K562 (cell line): ENCODE results near the gene MATCAP1. TPM values are rescaled to one million over a fixed set of nuclear protein-coding genes. Genes with fewer than 3 reads are reported as not detected.

Experiments
- ATF1 ChIP-seq, 2 experiments: fragments of 450-650 bp in 1 of 2; IDR thresholded peaks; 2 replicates each; pipeline ENCODE4 v1.6.1; 2016; ENCODE audit warnings: missing compliant biosample characterization in 1 of 2, missing genetic modification characterization in 1 of 2
- CREM ChIP-seq: IDR thresholded peaks from 2 replicates; pipeline ENCODE4 v1.6.1; 2014; ENCODE audit warnings: antibody characterized with exemption, low read depth
- DEAF1 ChIP-seq: fragments of 450-650 bp; formaldehyde crosslinking; IDR thresholded peaks from 2 replicates; pipeline ENCODE4 v1.4.0; 2020; ENCODE audit warnings: mild to moderate bottlenecking, moderate library complexity
- EWSR1 ChIP-seq: fragments of 450-650 bp; IDR thresholded peaks from 2 replicates; pipeline ENCODE4 v1.6.1; 2018; ENCODE audit warnings: borderline replicate concordance, mild to moderate bottlenecking, low read depth, moderate library complexity; ENCODE audit not compliant: partially characterized antibody
- FOS ChIP-seq: IDR thresholded peaks from 3 replicates; pipeline ENCODE4 v1.6.1; 2011; ENCODE audit not compliant: insufficient read length; ENCODE audit errors: extremely low read depth
- GATAD2A ChIP-seq: fragments of 450-650 bp; IDR thresholded peaks from 2 replicates; pipeline ENCODE4 v1.6.1; 2017
- HMGN3 ChIP-seq: IDR thresholded peaks from 2 replicates; pipeline ENCODE4 v1.6.1; 2011; ENCODE audit warnings: borderline replicate concordance, low read depth, mild to moderate bottlenecking, mixed read lengths, low read length; ENCODE audit not compliant: insufficient read length; ENCODE audit errors: extremely low read depth
- LEF1 ChIP-seq: fragments of 450-650 bp; IDR thresholded peaks from 2 replicates; pipeline ENCODE4 v1.6.1; 2016; ENCODE audit warnings: mild to moderate bottlenecking
- MBD1 ChIP-seq: fragments of 250-450 bp; sonication (Bioruptor Pico); IDR thresholded peaks from 2 replicates; pipeline ENCODE4 v1.8.0; 2022; ENCODE audit warnings: inconsistent platforms
- PCBP2 ChIP-seq: fragments of 200-400 bp; formaldehyde crosslinking; IDR thresholded peaks from 2 replicates; pipeline ENCODE4 v1.6.1; 2018; ENCODE audit warnings: low read length, low read depth, mild to moderate bottlenecking, moderate library complexity; ENCODE audit not compliant: poor library complexity, severe bottlenecking
- PHF21A ChIP-seq: fragments of 450-650 bp; IDR thresholded peaks from 2 replicates; pipeline ENCODE4 v1.6.1; 2017; ENCODE audit warnings: low read depth, borderline replicate concordance
- PREB ChIP-seq: sonication (generic); formaldehyde crosslinking; IDR thresholded peaks from 2 replicates; pipeline ENCODE4 v1.8.1; 2023; ENCODE audit warnings: mild to moderate bottlenecking, missing genetic modification reagents
- PRMT5 ChIP-seq: sonication (generic); formaldehyde crosslinking; IDR thresholded peaks from 2 replicates; pipeline ENCODE4 v1.5.0; 2020; ENCODE audit warnings: missing genetic modification reagents
- RBM14 ChIP-seq: fragments of 200-400 bp; formaldehyde crosslinking; IDR thresholded peaks from 2 replicates; pipeline ENCODE4 v1.6.1; 2018; ENCODE audit warnings: low read depth, mild to moderate bottlenecking, low read length, moderate library complexity, borderline replicate concordance; ENCODE audit not compliant: insufficient read depth
- SOX6 ChIP-seq: fragments of 450-650 bp; IDR thresholded peaks from 2 replicates; pipeline ENCODE4 v1.6.1; 2014; ENCODE audit warnings: mild to moderate bottlenecking
- TAF1 ChIP-seq: IDR thresholded peaks from 2 replicates; pipeline ENCODE4 v1.6.1; 2011; ENCODE audit warnings: mild to moderate bottlenecking, low read length, moderate library complexity; ENCODE audit not compliant: insufficient read depth, control insufficient read depth, severe bottlenecking; ENCODE audit errors: extremely low read depth
- VEZF1 ChIP-seq: fragments of 200-800 bp; sonication (Bioruptor generic); IDR thresholded peaks from 2 replicates; pipeline ENCODE4 v1.6.1; 2017; ENCODE audit warnings: missing genetic modification characterization, missing compliant biosample characterization
- ZNF23 ChIP-seq: fragments of 250-450 bp; sonication (Bioruptor Pico); IDR thresholded peaks from 2 replicates; pipeline ENCODE4 v1.4.0; 2020; ENCODE audit warnings: mild to moderate bottlenecking
- ZNF644 ChIP-seq: fragments of 200-800 bp; sonication (Bioruptor generic); IDR thresholded peaks from 2 replicates; pipeline ENCODE4 v1.6.1; 2016; ENCODE audit warnings: low read depth, missing genetic modification characterization, missing compliant biosample characterization
- ZNF668 ChIP-seq: fragments of 250-450 bp; sonication (Bioruptor Pico); IDR thresholded peaks from 2 replicates; pipeline ENCODE4 v1.8.0; 2022; ENCODE audit warnings: mild to moderate bottlenecking, inconsistent platforms
- ZNF76 ChIP-seq: fragments of 250-450 bp; sonication (Bioruptor Pico); IDR thresholded peaks from 2 replicates; pipeline ENCODE4 v1.4.0; 2020; ENCODE audit warnings: mild to moderate bottlenecking, moderate library complexity, borderline replicate concordance
- ZNF778 ChIP-seq: fragments of 450-650 bp; formaldehyde crosslinking; IDR thresholded peaks from 2 replicates; pipeline ENCODE4 v1.4.0; 2020; ENCODE audit warnings: mild to moderate bottlenecking, moderate library complexity
- ZNF780A ChIP-seq: fragments of 250-450 bp; sonication (Bioruptor Pico); IDR thresholded peaks from 2 replicates; pipeline ENCODE4 v1.5.0; 2021; ENCODE audit warnings: mild to moderate bottlenecking
- ZNF79 ChIP-seq: fragments of 250-450 bp; sonication (Bioruptor Pico); IDR thresholded peaks from 2 replicates; pipeline ENCODE4 v1.4.0; 2020; ENCODE audit warnings: low read depth, mild to moderate bottlenecking, moderate library complexity
- polyA plus RNA-seq, 8 experiments: library from polyadenylated mRNA; depleted of rRNA in 4 of 8; stranded (reverse) in 5 of 8; unstranded in 3 of 8; fragments of >200 nt; fragmentation: Nextera tagmentation in 2 of 8; fragmentation: Illumina TruSeq in 1 of 8; extraction: Ambion mirVana in 2 of 8; extraction: Trizol in 1 of 8; gene quantifications; 2 replicates each; pipeline versions ENCODE4 v1.2.1 to v1.2.3, GENCODE V29; 2011 to 2014; ENCODE audit warnings: inconsistent platforms in 1 of 8, missing spikeins in 1 of 8
- total RNA-seq, 7 experiments: library from RNA; depleted of rRNA in 6 of 7; stranded (reverse); fragments of >200 nt in 6 of 7; fragmentation: Illumina TruSeq in 2 of 7; extraction: Trizol in 2 of 7; gene quantifications; 2 replicates each; pipeline versions ENCODE4 v1.2.1 to v1.2.3, GENCODE V29; 2011 to 2021; ENCODE audit warnings: low replicate concordance in 1 of 7

The MATCAP1 gene
- total and polyA plus RNA-seq, 9 of the 15 experiments (the other 6 are each of a cell fraction or from before 2014, with no cell fraction given): 3.4 to 20.5 (median 10.3) TPM

GRCh38 chr16:67164599-67165061 is 19.1 kb downstream of the MATCAP1 start, which contains the start of gene HSF4 (continued):
- peak; percentile 64; the same call in 1 of the 2 replicates for TF ChIP-seq PREB
- no peak for TF ChIP-seq ZNF780A
- no peak for TF ChIP-seq EWSR1
- TF ChIP-seq ZNF23 (CRISPR knock-in tag): no peak
- no peak for TF ChIP-seq FOS
- no peak for TF ChIP-seq MBD1 (CRISPR knock-in tag)
- TF ChIP-seq DEAF1 (CRISPR knock-in tag): no peak
- peak; percentile 82 for TF ChIP-seq VEZF1
- TF ChIP-seq HMGN3: peak; percentile 95
- TF ChIP-seq ZNF668: no peak
- TF ChIP-seq ZNF778: no peak
- no peak; the same call in 1 of the 2 replicates for TF ChIP-seq CREM
- no peak for TF ChIP-seq ZNF76 (CRISPR knock-in tag)
- peak; percentile 52; the same call in 1 of the 2 replicates for TF ChIP-seq SOX6
- TF ChIP-seq GATAD2A: no peak
- no peak for TF ChIP-seq PRMT5 (CRISPR knock-in tag)
- TF ChIP-seq PHF21A: no peak
- TF ChIP-seq ZNF644 (tag): no peak
- TF ChIP-seq TAF1: peak; percentile 41
- no peak for TF ChIP-seq ZNF79 (CRISPR knock-in tag)
- TF ChIP-seq LEF1: no peak
- no peak for TF ChIP-seq RBM14
- TF ChIP-seq ATF1 (CRISPR knock-in tag; IDR thresholded peaks at IDR 0.05): no peak
- peak; percentile 26; the same call in 1 of the 2 replicates for TF ChIP-seq ATF1 (tag; IDR thresholded peaks at IDR 0.05)
- TF ChIP-seq PCBP2: no peak
